ENCODE results near the gene NFKBIZ.
A peak's percentile ranks its signal among the peaks of the same experiment; 100 is the strongest.

NFKBIZ gene, protein sequence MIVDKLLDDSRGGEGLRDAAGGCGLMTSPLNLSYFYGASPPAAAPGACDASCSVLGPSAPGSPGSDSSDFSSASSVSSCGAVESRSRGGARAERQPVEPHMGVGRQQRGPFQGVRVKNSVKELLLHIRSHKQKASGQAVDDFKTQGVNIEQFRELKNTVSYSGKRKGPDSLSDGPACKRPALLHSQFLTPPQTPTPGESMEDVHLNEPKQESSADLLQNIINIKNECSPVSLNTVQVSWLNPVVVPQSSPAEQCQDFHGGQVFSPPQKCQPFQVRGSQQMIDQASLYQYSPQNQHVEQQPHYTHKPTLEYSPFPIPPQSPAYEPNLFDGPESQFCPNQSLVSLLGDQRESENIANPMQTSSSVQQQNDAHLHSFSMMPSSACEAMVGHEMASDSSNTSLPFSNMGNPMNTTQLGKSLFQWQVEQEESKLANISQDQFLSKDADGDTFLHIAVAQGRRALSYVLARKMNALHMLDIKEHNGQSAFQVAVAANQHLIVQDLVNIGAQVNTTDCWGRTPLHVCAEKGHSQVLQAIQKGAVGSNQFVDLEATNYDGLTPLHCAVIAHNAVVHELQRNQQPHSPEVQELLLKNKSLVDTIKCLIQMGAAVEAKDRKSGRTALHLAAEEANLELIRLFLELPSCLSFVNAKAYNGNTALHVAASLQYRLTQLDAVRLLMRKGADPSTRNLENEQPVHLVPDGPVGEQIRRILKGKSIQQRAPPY

DNA sequence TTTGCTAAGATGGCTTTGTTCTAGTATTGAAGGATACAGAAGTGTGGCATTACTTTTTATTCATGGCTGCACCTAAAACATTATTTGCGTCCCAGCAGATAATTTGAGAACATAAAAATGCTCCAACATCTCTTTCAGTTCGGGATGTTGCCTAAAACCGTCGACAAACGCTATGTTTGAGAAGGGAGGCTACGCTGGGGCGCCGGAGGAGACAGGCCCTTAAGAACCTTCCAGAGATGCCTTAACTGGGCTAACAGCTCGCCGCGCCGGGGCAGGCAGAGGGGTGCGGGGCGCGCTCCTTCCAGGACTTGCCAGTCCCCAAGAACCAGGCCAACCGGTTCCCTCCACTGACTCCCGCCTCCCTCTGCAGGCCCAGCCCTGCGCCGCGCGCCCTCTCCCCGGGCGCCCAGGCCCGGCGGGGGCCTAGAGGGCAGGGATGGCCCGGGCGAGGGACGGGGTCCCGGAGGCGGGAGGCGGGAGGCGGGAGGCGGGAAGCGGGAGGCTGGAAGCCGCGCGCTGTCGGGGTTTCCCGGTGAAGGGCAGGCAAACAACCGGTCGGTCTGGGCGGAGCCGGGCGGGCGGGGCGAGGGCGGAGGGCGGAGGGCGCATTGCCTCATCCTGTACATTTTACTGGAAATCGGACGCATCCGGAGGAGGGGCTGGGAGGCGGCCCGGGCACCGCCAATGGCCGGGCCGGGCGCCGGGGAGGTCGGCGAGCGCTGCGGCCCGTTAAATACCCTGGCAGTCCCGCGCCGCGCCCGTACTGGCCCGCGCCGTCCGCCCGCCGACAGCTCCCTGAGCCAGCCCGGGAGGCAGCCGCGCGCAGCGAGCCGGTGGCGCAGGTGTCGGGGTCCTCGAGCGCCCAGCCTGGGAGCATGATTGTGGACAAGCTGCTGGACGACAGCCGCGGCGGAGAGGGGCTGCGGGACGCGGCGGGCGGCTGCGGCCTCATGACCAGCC, at the start of gene NFKBIZ:
TSS of gene NFKBIZ (plus strand) at position 761 of the 960 bp plus-strand sequence. CDS start at position 876, 115 bp downstream.
- in situ Hi-C loops (cut with MboI; ENCODE audit: low pct_unique_long_range_greater_than_20kb, low sequenced_read_pairs) = no loop called here
- peak; percentile 85 for DNase-seq

- DNase-seq = no peak
- in situ Hi-C loops (cut with MboI; ENCODE audit: low pct_unique_long_range_greater_than_20kb, low sequenced_read_pairs) = no loop called here
Observed at GRCh38 chr3:101801174-101801573, 48.1 kb upstream of the NFKBIZ start.

DNA sequence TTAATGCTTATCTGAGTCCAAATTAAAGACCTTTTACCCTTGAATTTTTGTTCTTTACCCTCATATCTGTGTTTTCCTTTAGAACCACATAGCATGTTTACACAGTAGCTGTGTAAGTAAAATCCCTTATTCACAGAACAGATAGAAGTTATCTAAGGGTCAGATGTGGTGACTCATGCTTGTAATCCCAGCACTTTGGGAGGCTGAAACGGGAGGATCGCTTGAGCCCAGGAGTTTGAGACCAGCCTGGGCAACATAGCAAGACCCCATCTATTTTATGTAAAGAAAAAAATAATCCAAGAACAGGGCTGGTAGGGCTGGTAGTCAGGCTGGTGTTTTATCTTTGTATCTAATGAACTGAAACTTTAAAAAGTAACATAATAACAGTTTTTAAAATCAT, 47.1 kb upstream of the NFKBIZ start:
- in situ Hi-C loops (cut with MboI; ENCODE audit: low pct_unique_long_range_greater_than_20kb, low sequenced_read_pairs) = no loop called here
- DNase-seq = no peak

DNA sequence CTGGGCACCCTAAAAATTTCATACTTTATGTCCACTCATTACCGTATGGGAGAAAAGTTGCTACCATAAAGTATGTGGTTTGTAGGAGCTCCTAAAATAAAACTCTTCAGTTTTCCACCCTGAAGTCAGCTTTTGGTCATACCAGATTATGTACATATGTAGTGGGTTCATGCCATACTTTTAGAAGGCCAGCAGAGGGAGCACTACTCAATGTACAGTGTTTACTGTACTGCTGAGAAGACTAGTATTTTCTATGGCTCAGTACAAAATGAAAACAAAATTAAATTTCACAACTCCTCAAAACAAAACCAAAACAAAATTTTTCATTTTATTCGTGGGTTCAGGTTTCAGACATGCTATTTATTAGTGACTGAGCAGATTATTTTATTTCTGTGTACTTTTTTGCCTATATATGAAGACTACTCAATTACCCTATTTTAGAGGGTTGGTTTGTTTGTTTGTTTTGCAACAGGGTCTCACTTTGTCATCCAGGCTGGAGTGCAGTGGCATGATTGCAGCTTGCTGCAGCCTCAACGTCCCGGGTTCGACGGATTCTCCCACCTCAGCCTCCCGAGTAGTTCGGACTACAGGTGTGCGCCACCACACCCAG, 46.0 kb upstream of the NFKBIZ start:
- in situ Hi-C loops (cut with MboI; ENCODE audit: low pct_unique_long_range_greater_than_20kb, low sequenced_read_pairs) = no loop called here
- peak; percentile 49 for DNase-seq

GRCh38 chr3:101803939-101804338, 45.4 kb upstream of the NFKBIZ start:
- in situ Hi-C loops (cut with MboI; ENCODE audit: low pct_unique_long_range_greater_than_20kb, low sequenced_read_pairs) = no loop called here
- no peak for DNase-seq

- in situ Hi-C loops (cut with MboI; ENCODE audit: low pct_unique_long_range_greater_than_20kb, low sequenced_read_pairs) = no loop called here
- no peak for DNase-seq
Observed at GRCh38 chr3:101806491-101806890, 42.8 kb upstream of the NFKBIZ start.

GRCh38 chr3:101807888-101808287, 41.4 kb upstream of the NFKBIZ start:
- DNase-seq = no peak
- in situ Hi-C loops (cut with MboI; ENCODE audit: low pct_unique_long_range_greater_than_20kb, low sequenced_read_pairs) = no loop called here

DNA sequence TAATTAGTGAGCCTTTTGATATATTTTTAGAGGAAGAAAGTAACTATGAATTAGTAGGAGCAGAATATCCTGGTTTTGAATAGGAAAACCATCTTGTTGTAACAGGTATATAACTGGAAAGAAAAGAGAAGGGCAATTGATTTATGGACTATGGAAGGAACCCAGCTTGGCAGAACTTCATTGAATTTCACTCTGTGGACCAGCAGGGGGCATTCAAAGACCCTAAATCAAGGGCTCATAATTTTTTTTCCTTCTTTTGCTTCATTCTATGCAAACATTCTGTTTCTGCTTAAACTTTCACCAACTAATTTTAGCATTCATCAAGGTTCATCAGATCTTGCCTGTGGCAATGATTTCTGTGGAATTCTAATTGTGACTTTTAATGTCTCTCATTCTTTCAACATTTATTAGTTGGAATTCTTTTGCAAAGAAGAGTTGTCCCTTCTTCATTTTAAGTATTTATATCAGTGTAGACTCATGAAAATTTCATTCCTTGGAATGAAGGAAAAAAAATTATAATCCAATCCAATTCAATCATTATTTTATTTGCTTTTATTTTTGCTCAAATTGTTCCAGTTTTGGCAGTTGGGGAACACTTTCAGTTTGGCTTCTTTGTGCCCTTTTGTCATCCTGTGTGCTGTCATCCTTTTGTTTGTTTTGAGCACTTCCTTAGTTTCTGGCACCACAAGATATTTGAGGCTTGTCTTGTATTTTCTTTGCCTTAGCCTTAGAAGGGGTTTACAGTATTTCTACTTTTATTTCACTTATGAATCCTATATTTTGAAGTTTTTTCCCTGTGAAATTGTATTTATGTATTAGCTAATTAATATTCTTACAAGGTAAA, 39.9 kb upstream of the NFKBIZ start:
- in situ Hi-C loops (cut with MboI; ENCODE audit: low pct_unique_long_range_greater_than_20kb, low sequenced_read_pairs) = loop anchor here (10.0 kb wide), 2 partner anchors 415 to 725 kb away; no protein-coding TSS in a partner anchor
- peak; percentile 58 for DNase-seq

- no peak for DNase-seq
- in situ Hi-C loops (cut with MboI; ENCODE audit: low pct_unique_long_range_greater_than_20kb, low sequenced_read_pairs) = loop anchor here (10.0 kb wide), 2 partner anchors 415 to 725 kb away; no protein-coding TSS in a partner anchor
Observed at GRCh38 chr3:101810022-101810418, 39.3 kb upstream of the NFKBIZ start.

DNA sequence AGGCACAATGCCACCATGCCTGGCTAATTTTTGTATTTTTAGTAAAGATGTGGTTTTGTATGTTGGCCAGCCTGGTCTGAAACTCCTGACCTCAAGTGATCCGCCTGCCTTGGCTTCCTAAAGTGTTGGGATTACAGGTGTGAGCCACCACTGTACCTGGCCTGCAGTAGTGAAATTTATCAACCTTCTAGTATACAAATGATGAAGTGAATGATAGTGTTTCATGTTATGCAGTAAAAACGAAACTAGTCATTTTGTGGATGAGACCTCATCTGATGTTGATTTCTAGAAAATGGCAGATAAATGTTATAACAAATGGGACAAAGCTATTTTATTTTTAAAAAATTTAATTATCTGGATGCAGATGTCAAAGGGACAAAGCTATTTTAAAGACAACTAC, 37.4 kb upstream of the NFKBIZ start:
- in situ Hi-C loops (cut with MboI; ENCODE audit: low pct_unique_long_range_greater_than_20kb, low sequenced_read_pairs) = loop anchor here (10.0 kb wide), 2 partner anchors 413 to 723 kb away; no protein-coding TSS in a partner anchor

DNA sequence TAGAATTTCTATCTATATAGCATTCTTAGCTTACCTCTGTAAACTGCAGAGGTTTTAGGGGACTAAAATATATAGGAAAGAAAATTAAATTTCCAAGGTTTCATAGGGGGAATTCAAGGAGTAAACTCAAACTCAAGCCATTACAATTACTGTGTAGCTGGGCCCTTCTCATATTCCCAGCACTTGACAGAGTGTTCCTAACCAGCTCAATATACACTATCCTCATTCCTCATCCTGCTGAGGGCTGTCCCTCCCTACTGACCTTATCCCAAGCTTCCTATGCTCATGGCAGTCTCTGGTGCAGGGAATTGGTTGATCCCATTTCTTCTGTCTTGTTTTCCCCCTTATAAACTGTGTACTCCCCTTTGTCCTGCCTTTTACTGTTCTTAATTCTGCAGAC, 36.4 kb upstream of the NFKBIZ start:
- in situ Hi-C loops (cut with MboI; ENCODE audit: low pct_unique_long_range_greater_than_20kb, low sequenced_read_pairs) = loop anchor here (10.0 kb wide), 2 partner anchors 412 to 722 kb away; no protein-coding TSS in a partner anchor
- DNase-seq = no peak

More for the DNA sequence above, 37.4 kb upstream of the NFKBIZ start:
- no peak for DNase-seq

DNA sequence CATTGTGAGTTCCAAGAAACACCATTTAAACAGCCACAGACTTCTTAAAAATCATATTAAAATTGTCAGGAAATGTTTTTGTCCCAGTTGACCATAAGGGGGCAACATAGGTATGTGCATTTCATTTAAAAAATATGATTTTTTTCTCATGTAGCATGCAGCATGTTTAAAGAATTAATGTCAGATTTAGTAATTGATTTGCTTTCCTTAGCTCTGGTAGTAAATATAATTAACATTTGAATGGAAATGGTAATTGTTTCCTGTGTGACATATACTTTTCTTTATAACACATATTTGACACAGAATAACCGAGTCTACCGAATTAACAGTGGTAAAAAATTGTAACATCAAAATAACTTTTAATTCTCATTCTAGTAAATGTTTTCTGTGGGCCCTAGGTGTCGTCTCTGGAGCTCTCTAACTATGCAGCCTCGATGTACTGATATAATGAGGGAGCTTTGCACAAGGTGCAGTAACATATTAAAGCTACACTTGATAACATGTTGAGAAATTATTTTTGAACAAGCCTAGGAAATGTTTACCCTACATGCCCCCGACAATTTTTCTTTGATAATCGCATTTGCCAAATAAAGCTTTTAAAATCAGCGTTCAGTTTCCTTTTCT, 35.4 kb upstream of the NFKBIZ start:
- DNase-seq = peak; percentile 40

GRCh38 chr3:101814835-101815234, 34.5 kb upstream of the NFKBIZ start:
- in situ Hi-C loops (cut with MboI; ENCODE audit: low pct_unique_long_range_greater_than_20kb, low sequenced_read_pairs) = loop anchor here (10.0 kb wide), 2 partner anchors 410 to 720 kb away; no protein-coding TSS in a partner anchor
- no peak for DNase-seq

More for the DNA sequence above, 35.4 kb upstream of the NFKBIZ start:
- in situ Hi-C loops (cut with MboI; ENCODE audit: low pct_unique_long_range_greater_than_20kb, low sequenced_read_pairs) = loop anchor here (10.0 kb wide), 2 partner anchors 411 to 721 kb away; no protein-coding TSS in a partner anchor

GRCh38 chr3:101816215-101817149, 32.8 kb upstream of the NFKBIZ start:
- no peak for DNase-seq
- in situ Hi-C loops (cut with MboI; ENCODE audit: low pct_unique_long_range_greater_than_20kb, low sequenced_read_pairs) = loop anchor here (10.0 kb wide), 2 partner anchors 408 to 718 kb away; no protein-coding TSS in a partner anchor

- peak; percentile 12 for DNase-seq
- in situ Hi-C loops (cut with MboI; ENCODE audit: low pct_unique_long_range_greater_than_20kb, low sequenced_read_pairs) = loop anchor here (10.0 kb wide), 2 partner anchors 407 to 717 kb away; no protein-coding TSS in a partner anchor
Observed at GRCh38 chr3:101817992-101818391, 31.3 kb upstream of the NFKBIZ start.

- in situ Hi-C loops (cut with MboI; ENCODE audit: low pct_unique_long_range_greater_than_20kb, low sequenced_read_pairs) = loop anchor here (10.0 kb wide), 2 partner anchors 405 to 715 kb away; no protein-coding TSS in a partner anchor
- DNase-seq = no peak
Observed at GRCh38 chr3:101819649-101820206, 29.6 kb upstream of the NFKBIZ start.
